Progenitor cell of endocrine pancreas (in vitro differentiated cells): ENCODE results near the gene CASP12. TPM values are rescaled to one million over a fixed set of nuclear protein-coding genes. Genes with fewer than 3 reads are reported as not detected.

Experiments
- DNase-seq: peaks from one replicate; pipeline ENCODE4 v3.0.0; 2021; ENCODE audit warnings: low spot score; ENCODE audit not compliant: unreplicated experiment
- H3K27ac Mint-ChIP-seq: 2 replicates; pipeline ENCODE4 v1.8.0; 2021; ENCODE audit warnings: mild to moderate bottlenecking, moderate library complexity, mixed read lengths
- H3K27me3 Mint-ChIP-seq: 2 replicates; pipeline ENCODE4 v1.8.0; 2021; ENCODE audit warnings: mixed read lengths
- H3K36me3 Mint-ChIP-seq: 2 replicates; pipeline ENCODE4 v1.8.0; 2022; ENCODE audit warnings: mixed read lengths; ENCODE audit not compliant: insufficient read depth
- H3K4me1 Mint-ChIP-seq: 2 replicates; pipeline ENCODE4 v1.8.0; 2021; ENCODE audit warnings: low read depth, mixed read lengths
- H3K4me3 Mint-ChIP-seq: 2 replicates; pipeline ENCODE4 v1.8.0; 2021; ENCODE audit warnings: low read depth, mild to moderate bottlenecking, moderate library complexity, mixed read lengths
- H3K9me3 Mint-ChIP-seq: 2 replicates; pipeline ENCODE4 v1.8.0; 2021; ENCODE audit warnings: low read depth, mixed read lengths
- CTCF ChIP-seq: fragments of 200-600 bp; sonication (generic); IDR thresholded peaks from one replicate; pipeline ENCODE4 v1.5.0; 2021; ENCODE audit warnings: antibody characterized with exemption, mild to moderate bottlenecking; ENCODE audit not compliant: unreplicated experiment
- total RNA-seq: library from RNA; stranded (reverse); gene quantifications from 2 replicates; pipeline ENCODE4 v1.2.1, GENCODE V29; 2021

Gene CASP12
- total RNA-seq, 1 donor from 2014 or later, result not detected

GRCh38 chr11:104876324-104876723 lies 21.9 kb downstream of the CASP12 start:
- TF ChIP-seq CTCF, result no peak
- Mint-ChIP-seq H3K9me3 (no peaks in the 10 kb centered on the region), H3K4me3 (no peak overlapping the region), H3K27me3 (no peaks in the 10 kb centered on the region), H3K27ac (no peak overlapping the region), H3K36me3 (no peaks in the 10 kb centered on the region), H3K4me1 (no peaks in the 10 kb centered on the region)
- no peak for DNase-seq

GRCh38 chr11:104873252-104873651 lies 25.0 kb downstream of the CASP12 start:
- Mint-ChIP-seq H3K36me3 (no peaks in the 10 kb centered on the region), H3K4me1 (peaks cover 1% of the 10 kb centered on the region), H3K9me3 (no peaks in the 10 kb centered on the region), H3K27me3 (no peaks in the 10 kb centered on the region), H3K4me3 (no peak overlapping the region), H3K27ac (no peak overlapping the region)
- TF ChIP-seq CTCF, result no peak
- no peak for DNase-seq

GRCh38 chr11:104872393-104872792 lies 25.9 kb downstream of the CASP12 start:
- no peaks in the 10 kb centered on the region for H3K36me3 Mint-ChIP-seq
- no peak overlapping the region for H3K4me3 Mint-ChIP-seq
- DNase-seq, result no peak
- H3K9me3 Mint-ChIP-seq, result no peaks in the 10 kb centered on the region
- TF ChIP-seq CTCF, result no peak
- H3K27me3 Mint-ChIP-seq, result no peaks in the 10 kb centered on the region
- H3K27ac Mint-ChIP-seq, result no peak overlapping the region
- peaks cover 1% of the 10 kb centered on the region for H3K4me1 Mint-ChIP-seq

GRCh38 chr11:104870910-104871309 lies 27.4 kb downstream of the CASP12 start:
- Mint-ChIP-seq H3K9me3 (peaks cover 2% of the 10 kb centered on the region), H3K4me3 (no peak overlapping the region), H3K27me3 (no peaks in the 10 kb centered on the region), H3K27ac (no peak overlapping the region), H3K4me1 (peaks cover 1% of the 10 kb centered on the region), H3K36me3 (no peaks in the 10 kb centered on the region)
- no peak for DNase-seq
- no peak for TF ChIP-seq CTCF

- no peak overlapping the region for H3K27ac Mint-ChIP-seq
- peaks cover 1% of the 10 kb centered on the region for H3K4me1 Mint-ChIP-seq
- TF ChIP-seq CTCF, result no peak
- peaks cover 19% of the 10 kb centered on the region for H3K9me3 Mint-ChIP-seq
- H3K4me3 Mint-ChIP-seq, result no peak overlapping the region
- no peak for DNase-seq
- H3K27me3 Mint-ChIP-seq, result no peaks in the 10 kb centered on the region
- no peaks in the 10 kb centered on the region for H3K36me3 Mint-ChIP-seq
Measured at GRCh38 chr11:104866815-104867214, 31.4 kb downstream of the CASP12 start.
